Measurements from ENCODE around the gene JAML. TPM values are rescaled to one million over a fixed set of nuclear protein-coding genes. Genes with fewer than 3 reads are reported as not detected.

Gene JAML
- total and polyA plus RNA-seq, 7 donors, result 3.3 to 35.1 (median 6.1) TPM

- WGBS, 2 donors, result 81 to 85% methylated on average over 7 of the region's 7 CpGs
- Histone ChIP-seq H3K27me3 (peaks cover 0 to 12% (median 0%) of the 10 kb centered on the region in 3 donors), H3K36me3 (no peaks in the 10 kb centered on the region), H3K4me3 (no peak overlapping the region), H3K9me3 (no peaks in the 10 kb centered on the region), H3K4me1 (peaks cover 0 to 10% (median 8%) of the 10 kb centered on the region in 4 donors), H3K27ac (no peak overlapping the region)
- TF ChIP-seq POLR2A (IDR thresholded peaks at IDR 0.05) (no peak), CTCF (IDR thresholded peaks at IDR 0.05) (no peak), POLR2AphosphoS5 (IDR thresholded peaks at IDR 0.05) (no peak), EP300 (IDR thresholded peaks at IDR 0.05) (no peak)
- intact Hi-C loops (cut with DNase I), result no loop called here
- DNase-seq, result no peak
These were observed 55.3 kb downstream of the JAML start for GRCh38 chr11:118169300-118170140.

- no peak for TF ChIP-seq EP300 (IDR thresholded peaks at IDR 0.05)
- no peak for TF ChIP-seq POLR2A (IDR thresholded peaks at IDR 0.05)
- TF ChIP-seq CTCF (IDR thresholded peaks at IDR 0.05), result no peak
- TF ChIP-seq POLR2AphosphoS5 (IDR thresholded peaks at IDR 0.05), result no peak
- DNase-seq, result no peak
- 33 to 78% methylated on average over 3 of the region's 3 CpGs for WGBS, 2 donors
- H3K36me3 ChIP-seq, result no peaks in the 10 kb centered on the region
- no peak overlapping the region for H3K27ac ChIP-seq
- peaks cover 0 to 10% (median 8%) of the 10 kb centered on the region in 4 donors for H3K4me1 ChIP-seq
- no peaks in the 10 kb centered on the region for H3K9me3 ChIP-seq
- intact Hi-C loops (cut with DNase I), result no loop called here
- H3K4me3 ChIP-seq, result no peak overlapping the region
- H3K27me3 ChIP-seq, result peaks cover 0 to 12% (median 0%) of the 10 kb centered on the region in 3 donors
These were observed 56.1 kb downstream of the JAML start for GRCh38 chr11:118168751-118169150.

- DNase-seq, result no peak
- peaks cover 0 to 12% (median 0%) of the 10 kb centered on the region in 3 donors for H3K27me3 ChIP-seq
- TF ChIP-seq POLR2AphosphoS5 (IDR thresholded peaks at IDR 0.05) (no peak), CTCF (IDR thresholded peaks at IDR 0.05) (no peak), POLR2A (IDR thresholded peaks at IDR 0.05) (no peak), EP300 (IDR thresholded peaks at IDR 0.05) (no peak)
- 76 to 85% methylated on average over 8 of the region's 8 CpGs for WGBS, 2 donors
- no peak overlapping the region for H3K4me3 ChIP-seq
- H3K36me3 ChIP-seq, result no peaks in the 10 kb centered on the region
- H3K4me1 ChIP-seq, result peaks cover 0 to 10% (median 8%) of the 10 kb centered on the region in 4 donors
- intact Hi-C loops (cut with DNase I), result no loop called here
- H3K9me3 ChIP-seq, result no peaks in the 10 kb centered on the region
- no peak overlapping the region for H3K27ac ChIP-seq
These were observed 56.5 kb downstream of the JAML start for GRCh38 chr11:118168316-118168715.

- peaks cover 0 to 13% (median 0%) of the 10 kb centered on the region in 3 donors for H3K27me3 ChIP-seq
- no peaks in the 10 kb centered on the region for H3K9me3 ChIP-seq
- no peak overlapping the region for H3K27ac ChIP-seq
- 72 to 85% methylated on average over 12 of the region's 12 CpGs for WGBS, 2 donors
- H3K4me1 ChIP-seq, result peaks cover 0 to 10% (median 8%) of the 10 kb centered on the region in 4 donors
- intact Hi-C loops (cut with DNase I), result no loop called here
- H3K36me3 ChIP-seq, result no peaks in the 10 kb centered on the region
- no peak overlapping the region for H3K4me3 ChIP-seq
- DNase-seq, result no peak
- TF ChIP-seq EP300 (IDR thresholded peaks at IDR 0.05) (no peak), CTCF (IDR thresholded peaks at IDR 0.05) (no peak), POLR2AphosphoS5 (IDR thresholded peaks at IDR 0.05) (no peak), POLR2A (IDR thresholded peaks at IDR 0.05) (no peak)
These were observed 56.9 kb downstream of the JAML start for GRCh38 chr11:118167906-118168305.

All from sigmoid colon (tissue), 7 donors.